ENCODE results near the gene TMEM63C.

Gene TMEM63C

GRCh38 chr14:77217551-77217950, 36.0 kb downstream of the TMEM63C start:
- no peak for DNase-seq
- intact Hi-C loops (cut with DNase I), result no loop called here

- intact Hi-C loops (cut with DNase I), result no loop called here
- DNase-seq, result peak in 2 of 10 donors; percentile 25 to 27
Observed at GRCh38 chr14:77219591-77219990, 38.0 kb downstream of the TMEM63C start.

DNA sequence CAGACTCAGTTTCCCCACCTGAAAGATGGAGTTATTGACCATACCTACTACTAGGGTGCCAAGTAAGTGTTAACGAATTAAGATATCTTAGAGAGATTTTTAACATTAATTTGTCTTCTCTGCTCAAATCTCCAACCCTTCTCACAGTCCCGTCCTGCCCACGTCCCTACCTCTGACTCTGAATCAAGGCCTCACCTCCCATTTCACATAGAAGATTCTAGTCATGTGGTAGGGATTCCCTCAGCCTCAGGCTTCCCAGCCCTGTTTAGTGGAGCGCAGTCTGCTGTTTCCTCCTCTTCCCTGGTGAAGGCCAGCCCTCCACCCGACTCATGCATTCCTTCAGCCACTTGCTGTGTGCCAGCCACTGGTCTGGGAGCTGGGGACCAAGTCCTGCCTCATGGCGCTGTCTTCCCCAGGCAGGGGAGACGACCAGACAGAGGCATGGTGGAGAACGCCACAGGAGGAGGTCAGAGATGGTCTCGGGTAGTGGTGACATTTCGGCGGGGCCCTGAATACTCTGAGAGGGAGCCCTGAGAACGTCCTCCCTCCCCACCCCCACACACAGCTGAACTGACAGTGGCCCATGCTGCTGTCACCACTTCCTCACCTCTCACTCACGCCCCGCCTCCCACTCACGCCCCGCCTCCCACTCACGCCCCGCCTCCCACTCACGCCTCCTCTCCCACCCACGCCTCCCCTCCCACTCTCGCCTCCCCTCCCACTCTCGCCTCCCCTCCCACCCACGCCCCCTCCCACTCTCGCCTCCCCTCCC, 38.8 kb downstream of the TMEM63C start:
- no peak for DNase-seq
- intact Hi-C loops (cut with DNase I), result no loop called here

- intact Hi-C loops (cut with DNase I), result no loop called here
- no peak for DNase-seq
Observed at GRCh38 chr14:77221241-77221871, 39.8 kb downstream of the TMEM63C start.

DNA sequence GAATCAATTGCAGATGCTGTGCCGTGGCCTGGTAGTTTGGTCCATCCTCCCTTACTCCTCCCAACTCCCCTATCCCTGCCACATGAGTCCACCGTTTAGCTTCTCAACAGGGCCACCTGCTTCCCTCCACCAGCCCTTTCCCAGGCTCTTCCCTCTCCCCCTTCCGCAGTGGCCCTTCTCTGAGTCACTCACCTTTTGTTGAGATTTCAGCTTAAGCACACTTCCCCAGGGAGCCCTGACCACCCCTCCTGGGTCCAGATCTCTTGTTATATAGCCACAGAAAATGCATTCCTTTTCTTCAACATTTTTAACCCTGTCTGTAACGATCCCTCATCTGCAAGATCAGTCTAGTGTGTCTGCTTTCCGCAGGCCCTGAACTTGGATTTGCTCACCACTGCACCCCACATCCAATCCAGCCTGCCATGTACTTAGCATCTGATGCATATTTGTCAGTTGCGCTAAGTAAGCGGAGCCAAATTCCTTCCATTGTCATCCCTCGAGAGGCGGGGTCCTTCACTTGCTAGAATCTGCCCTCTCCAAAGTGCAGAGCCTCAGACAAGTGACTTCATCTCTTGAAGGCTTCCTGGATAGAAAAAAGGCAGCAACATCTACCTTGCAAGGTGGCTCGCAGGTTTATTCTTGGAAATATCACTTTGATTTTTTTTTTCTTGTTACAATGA, 41.1 kb downstream of the TMEM63C start:
- intact Hi-C loops (cut with DNase I), result no loop called here
- DNase-seq, result no peak

DNA sequence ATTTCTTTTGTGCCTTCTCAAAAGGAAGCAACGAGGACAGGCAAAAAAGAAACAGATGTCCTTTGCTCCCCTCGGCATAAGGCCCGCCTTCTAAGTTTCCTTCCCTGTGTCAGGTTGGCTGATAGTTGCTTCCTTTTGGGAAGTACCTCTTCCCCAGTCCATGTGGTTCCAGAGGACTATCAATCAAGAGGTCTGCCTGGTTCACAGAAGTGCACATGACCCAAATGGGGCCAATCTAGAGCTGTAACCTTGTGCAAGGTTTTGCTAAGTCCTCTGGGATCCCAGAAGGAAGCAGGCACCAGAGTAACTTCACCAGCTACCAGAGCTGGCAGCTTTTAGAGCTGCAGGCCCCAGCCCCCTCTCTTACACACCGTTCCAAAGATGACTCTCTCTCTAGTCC, 42.6 kb downstream of the TMEM63C start:
- intact Hi-C loops (cut with DNase I), result no loop called here

GRCh38 chr14:77225254-77225653, 43.7 kb downstream of the TMEM63C start:
- no peak for DNase-seq
- intact Hi-C loops (cut with DNase I), result no loop called here

More for the DNA sequence above, 42.6 kb downstream of the TMEM63C start:
- DNase-seq, result no peak

DNA sequence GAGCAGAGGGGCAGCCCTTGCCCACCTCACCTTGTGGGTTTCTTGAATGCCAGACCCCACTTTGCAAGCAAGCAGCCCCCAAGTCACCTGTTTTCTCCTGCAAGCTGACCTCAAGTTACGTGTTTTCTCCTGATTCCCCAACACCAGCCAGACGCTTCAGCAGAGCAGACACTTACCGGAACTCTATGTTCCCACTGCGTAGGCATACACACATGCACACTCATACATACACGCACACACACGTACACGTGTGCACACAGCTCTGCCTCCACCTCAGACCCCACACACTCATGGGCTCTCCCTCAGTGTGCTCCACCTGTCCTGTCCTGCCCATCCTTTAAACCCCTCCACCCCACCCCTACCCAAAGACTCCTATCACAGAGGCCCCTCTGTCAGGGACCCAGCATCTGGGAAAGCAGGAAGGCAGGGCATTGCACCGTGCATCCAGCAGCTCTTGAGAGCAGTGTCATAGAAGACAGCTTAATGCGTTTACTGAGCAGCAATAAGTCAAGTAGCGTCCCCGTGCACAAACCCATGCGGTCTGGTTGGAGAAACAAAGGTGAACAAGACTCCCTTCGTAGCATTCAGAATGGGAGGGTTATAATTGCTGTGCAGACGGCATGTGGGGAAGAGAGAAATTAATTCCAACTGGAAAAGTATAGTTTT, 44.4 kb downstream of the TMEM63C start:
- intact Hi-C loops (cut with DNase I), result no loop called here
- DNase-seq, result no peak

DNA sequence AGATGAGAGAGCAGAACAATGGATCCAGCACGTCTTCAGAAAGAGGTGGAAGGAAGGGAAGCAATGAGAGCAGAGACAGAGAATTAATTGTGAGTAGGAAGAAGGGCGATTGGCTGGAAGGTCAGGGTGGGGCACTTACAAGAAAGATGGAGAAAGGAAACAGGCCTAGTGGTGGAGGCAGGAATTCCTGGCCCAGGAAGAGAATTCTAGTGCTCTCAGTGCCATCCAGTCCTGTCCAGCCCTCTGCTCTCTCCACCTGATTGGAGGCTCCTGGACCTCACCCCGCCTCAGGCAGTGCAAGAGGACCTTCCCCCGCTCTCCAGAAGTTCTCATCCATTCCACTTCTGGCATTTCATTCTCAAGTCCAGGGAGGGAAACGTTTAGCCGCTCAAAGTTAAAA, 46.5 kb downstream of the TMEM63C start:
- intact Hi-C loops (cut with DNase I), result no loop called here
- DNase-seq, result no peak

DNA sequence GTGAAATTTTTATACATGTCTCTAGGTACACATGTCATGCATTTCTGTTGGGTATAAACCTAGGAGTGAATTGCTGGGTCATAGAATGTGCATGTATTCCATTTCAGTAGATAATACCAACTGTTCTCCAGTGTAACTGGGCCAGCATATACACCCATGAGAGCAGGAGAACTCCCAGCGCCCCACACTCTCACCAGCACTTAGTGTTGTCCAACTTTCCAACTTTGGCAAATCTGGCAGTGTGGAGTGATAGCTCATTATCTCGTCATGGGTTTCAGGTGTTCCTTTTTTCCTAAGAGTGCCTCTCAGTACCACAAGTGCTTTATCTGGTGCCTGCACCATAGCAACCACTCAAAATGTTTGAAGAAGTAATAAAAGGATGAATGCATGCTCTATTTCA, 49.3 kb downstream of the TMEM63C start:
- intact Hi-C loops (cut with DNase I), result no loop called here
- no peak for DNase-seq

DNA sequence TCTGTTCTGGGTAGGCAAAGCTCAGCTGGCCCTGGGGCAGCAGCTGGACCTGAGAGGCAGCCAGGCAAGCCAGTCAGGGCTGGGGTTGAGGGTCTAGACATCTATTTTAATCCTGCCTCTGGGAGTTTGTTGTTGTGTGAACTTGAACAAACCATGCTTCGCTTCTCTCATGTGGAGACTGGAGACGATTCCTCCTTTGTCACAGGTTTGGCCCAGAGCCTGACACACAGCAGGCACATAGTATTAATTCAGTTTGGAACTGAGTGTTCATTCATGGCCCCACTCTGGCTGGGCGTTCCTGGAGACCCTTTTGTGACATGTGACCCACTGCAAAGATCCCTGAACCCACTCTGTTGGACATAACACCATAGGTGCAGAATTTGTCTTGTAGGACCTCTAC, 50.1 kb downstream of the TMEM63C start:
- no peak for DNase-seq
- intact Hi-C loops (cut with DNase I), result no loop called here

DNA sequence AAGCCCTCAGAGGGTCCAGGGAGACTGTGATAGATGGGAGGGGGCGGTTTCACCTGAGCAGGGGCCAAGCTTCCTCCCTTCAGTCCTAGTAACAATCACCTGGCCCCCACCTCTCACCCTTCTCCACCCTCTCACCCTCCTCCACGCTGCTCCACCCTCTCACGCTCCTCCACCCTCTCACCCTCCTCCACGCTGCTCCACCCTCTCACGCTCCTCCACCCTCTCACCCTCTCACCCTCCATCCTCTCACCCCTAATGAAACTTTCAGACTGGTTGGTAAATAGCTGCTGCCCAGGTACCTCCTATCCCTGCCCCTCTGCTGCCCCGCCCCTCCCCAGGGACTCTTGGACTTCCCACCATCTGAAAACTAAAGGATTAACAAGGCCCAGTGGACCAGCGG, 55.2 kb downstream of the TMEM63C start:
- DNase-seq, result no peak

DNA sequence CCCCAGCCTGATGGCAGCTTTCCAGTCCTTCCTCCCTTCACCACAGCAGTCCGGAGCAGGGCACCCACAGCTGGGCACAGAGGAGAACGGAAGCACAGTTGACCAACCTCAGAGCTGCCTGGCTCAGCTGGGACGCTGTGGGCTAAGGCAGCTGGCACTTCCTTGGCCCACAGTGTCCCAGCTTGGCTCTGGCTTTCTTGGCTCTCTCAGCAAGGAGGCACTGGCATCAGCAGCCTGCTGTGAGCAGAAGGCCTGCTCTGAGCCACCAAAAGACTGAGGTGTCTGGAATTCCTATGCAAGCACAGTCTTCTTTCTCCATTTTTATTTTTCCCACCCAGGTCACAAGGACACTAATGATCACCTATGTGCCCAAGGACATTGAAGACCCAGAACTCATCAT, 56.8 kb downstream of the TMEM63C start:
- DNase-seq, result no peak
- intact Hi-C loops (cut with DNase I), result no loop called here

More for the DNA sequence above, 55.2 kb downstream of the TMEM63C start:
- intact Hi-C loops (cut with DNase I), result no loop called here

- DNase-seq, result no peak
- intact Hi-C loops (cut with DNase I), result no loop called here
Observed at GRCh38 chr14:77238996-77239395, 57.4 kb downstream of the TMEM63C start.

GRCh38 chr14:77239412-77239811, 57.8 kb downstream of the TMEM63C start:
- DNase-seq, result no peak
- intact Hi-C loops (cut with DNase I), result no loop called here

DNA sequence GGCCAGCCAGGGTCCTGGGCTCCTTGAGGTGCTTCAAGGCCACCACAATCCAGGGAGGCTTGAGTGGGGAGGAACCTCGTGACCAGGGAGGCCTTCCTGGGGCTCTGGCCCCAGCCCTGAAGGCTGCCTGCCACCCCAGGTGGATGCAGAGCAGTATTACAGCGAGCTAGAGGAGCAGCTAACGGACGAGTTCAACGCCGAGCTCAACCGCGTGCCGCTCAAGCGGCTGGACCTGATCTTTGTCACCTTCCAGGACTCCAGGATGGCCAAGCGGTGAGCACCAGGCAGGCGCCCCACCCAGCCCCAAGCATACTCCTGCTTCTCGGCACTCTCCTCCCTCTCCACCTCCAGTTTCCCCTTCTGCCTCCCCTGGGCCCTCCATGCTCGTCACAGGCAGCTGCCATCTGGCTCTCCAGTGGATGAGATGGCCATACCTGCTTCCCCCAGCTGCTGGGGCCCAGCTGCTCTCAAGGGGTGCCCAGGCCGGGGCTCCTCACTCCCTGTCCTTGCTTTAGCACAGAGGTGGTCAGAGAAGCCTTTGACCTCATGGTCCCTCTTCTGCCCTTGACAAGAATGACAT, 58.8 kb downstream of the TMEM63C start:
- DNase-seq, result peak in 1 of 10 donors; percentile 76
- intact Hi-C loops (cut with DNase I), result no loop called here

- intact Hi-C loops (cut with DNase I), result no loop called here
- DNase-seq, result peak in 2 of 10 donors; percentile 4 to 8
Observed at GRCh38 chr14:77241955-77242354, 60.4 kb downstream of the TMEM63C start.

GRCh38 chr14:77242752-77243151, 61.2 kb downstream of the TMEM63C start:
- no peak for DNase-seq
- intact Hi-C loops (cut with DNase I), result no loop called here

DNA sequence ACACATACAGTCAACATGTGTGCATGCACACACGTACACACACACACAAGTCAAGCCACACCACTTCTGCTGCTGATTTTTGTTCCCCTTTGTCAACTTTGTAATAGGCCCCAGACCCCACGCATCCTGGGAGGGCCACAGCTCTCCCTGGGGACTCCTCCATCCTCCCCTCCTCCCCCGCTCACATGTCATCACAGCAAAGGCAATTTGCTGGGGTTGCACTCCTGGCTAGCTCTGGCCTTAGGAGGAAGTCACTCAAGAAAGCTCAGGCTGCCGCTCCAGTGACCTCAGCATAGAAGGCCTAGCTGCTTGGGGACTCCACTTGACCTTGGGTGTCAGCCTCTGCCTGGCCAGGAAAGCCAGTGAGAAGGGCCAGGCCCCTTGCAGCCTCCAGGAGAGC, 62.3 kb downstream of the TMEM63C start:
- intact Hi-C loops (cut with DNase I), result no loop called here
- no peak for DNase-seq

DNA sequence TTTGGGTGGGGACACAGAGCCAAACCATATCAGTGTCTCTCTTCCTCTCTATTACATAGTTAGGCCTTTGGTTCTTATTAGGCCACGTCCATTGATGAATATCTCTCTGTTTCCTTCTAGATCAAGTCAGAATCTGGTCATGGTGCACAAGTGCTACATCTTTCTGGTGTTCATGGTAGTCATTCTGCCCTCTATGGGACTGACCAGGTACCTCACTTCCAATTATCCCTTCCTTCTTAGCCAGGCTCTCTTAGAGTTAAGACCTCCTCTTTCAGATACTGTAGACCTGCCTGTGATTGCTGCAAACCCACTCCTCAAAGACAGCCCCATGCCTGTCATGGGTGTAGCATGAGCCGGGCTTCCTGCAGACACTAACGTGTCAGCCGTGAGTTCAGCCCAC, 64.2 kb downstream of the TMEM63C start:
- no peak for DNase-seq
- intact Hi-C loops (cut with DNase I), result no loop called here

DNA sequence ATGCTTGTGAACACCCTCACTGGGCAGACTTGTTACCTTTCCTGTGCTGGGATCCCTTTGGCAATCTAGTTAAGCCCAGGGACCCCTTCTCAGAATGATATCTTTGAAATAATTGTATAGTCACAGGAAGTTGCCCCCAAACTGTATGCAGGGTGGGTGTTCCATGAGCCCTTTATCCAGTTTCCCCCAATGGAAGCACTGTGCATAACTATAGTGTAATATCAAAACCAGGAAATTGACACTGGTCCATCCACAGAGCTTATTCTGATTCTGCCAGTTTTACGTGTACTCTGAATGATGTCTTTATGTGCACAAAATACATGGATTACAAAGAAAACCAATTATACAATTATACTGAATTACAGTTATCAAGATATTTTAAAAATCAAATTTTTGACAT, 65.2 kb downstream of the TMEM63C start:
- intact Hi-C loops (cut with DNase I), result no loop called here
- DNase-seq, result no peak

Measured in posterior cingulate gyrus (tissue), 11 donors.